Measurements from ENCODE around the gene ZNF70.

Gene ZNF70

DNA sequence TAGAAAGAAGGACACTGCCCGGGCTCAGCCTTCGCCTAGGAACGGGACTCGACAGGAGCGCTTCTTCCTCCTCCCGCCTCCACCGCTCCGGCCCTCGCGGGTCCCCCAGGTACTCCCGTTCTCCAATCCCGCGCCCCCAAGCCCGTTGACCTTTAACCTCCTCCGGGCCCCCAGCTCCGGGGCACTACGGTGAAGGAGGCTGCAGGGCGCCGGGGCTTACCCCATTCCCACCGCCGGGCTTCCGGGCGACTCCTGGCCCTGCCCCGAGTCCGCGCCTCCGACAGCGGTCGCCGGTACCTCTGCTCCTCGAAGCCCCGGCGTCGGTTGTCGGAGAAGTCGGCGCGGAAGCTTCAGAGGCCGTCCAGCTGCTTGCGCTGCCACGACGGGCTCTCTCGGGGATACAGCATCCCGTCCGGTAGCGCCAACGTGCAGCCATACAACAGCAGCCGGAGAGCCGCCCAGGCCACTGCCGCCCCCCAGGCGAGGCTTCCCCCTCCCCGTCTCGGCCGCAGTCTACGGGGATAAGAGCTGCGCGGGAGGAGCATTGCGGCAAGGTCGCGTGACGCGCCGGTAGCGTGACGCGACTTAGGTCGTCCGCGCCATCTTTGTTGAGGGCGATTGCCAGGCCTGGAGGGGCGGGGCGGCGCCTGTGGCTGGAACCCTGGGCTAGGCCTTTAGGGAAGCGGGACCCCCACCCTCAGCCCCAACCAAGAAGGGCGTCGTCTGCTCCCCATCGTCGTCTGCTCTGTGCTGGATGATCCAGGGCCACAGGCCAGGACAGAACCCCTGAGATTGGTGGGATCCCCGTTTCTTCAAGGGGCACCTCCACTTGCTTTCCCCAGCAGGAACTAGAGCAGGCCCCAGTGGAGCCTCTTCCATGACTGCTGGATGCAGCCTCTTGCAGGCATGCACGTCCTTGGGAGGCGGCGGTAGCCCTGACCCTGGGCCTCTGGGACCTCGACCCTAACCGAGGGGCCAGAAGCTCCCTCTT is 33.8 kb downstream of the ZNF70 start:
- DNase-seq (ENCODE audit: low read depth, low spot score), result peak; percentile 57

DNA sequence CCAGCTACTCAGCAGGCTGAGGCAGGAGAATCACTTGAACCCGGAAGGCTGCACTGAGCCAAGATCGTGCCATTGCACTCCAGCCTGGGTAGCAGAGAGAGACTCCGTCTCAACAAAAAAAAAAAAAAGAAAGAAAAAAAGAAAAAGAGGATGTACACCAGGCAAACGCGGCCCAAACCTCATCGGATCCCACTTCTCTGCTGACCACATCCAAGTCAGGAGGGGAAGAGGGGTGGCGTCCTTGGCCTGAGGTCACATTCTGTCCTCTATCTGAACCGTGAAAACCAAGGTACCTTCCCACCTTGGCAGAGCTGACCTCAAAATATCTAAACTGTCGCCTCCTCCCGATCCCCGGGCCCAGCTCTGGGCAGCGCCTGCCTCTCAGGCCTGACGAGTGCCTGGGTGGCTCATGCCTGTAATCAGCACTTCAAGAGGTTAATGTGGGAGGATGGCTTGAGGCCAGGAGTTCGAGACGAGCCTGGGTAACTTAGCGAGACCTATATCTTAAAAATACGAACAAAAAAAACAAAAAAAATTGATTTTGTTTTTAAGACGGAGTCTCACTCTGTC is 35.0 kb downstream of the ZNF70 start:
- no peak for DNase-seq (ENCODE audit: low read depth, low spot score)

DNA sequence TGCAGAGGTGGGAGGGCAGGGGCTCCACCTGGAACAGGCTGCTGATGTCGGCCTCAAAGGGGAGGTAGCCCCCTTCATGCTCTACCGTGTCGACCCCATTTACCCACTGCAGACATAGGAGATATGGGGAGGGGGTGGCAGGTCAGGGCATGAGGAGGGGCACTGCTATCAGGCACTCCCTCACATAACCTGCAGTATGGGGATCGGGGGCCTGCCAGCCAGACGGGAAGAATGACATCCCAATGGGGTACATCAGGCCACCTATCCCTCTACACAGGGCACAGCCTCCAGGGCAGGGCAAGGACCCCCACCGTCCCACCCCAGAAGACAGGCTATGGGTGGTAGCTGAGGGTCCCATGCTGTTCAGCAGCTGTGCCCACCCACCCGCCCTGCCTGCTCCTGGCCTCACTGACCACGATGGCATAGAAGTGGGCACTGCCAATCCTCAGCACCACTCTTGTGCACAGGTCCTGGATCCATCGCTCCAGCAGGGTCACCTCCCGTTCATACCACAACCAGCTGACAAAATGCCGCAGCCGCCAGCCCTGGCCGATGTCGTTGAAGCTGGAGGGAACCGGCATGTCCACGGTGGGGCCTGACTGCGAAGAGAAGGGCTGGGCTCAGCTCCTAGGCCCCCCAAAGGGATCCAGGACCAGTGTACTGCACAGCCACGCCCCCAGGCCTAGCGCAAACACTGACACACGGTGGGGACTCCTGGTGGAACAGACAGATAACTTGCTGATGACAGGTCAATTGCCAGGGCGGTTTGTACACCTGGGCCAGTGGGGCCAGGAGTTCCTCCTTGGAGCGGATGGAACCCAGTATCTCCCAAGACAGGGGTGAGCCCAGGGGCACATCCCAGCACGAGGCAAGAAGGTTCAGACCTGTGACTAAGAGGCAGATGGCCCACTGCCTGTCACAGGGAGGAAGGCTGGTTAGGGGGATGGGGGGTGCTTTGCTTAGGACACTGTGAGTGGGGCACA is 36.0 kb downstream of the ZNF70 start:
- DNase-seq (ENCODE audit: low read depth, low spot score), result no peak

DNA sequence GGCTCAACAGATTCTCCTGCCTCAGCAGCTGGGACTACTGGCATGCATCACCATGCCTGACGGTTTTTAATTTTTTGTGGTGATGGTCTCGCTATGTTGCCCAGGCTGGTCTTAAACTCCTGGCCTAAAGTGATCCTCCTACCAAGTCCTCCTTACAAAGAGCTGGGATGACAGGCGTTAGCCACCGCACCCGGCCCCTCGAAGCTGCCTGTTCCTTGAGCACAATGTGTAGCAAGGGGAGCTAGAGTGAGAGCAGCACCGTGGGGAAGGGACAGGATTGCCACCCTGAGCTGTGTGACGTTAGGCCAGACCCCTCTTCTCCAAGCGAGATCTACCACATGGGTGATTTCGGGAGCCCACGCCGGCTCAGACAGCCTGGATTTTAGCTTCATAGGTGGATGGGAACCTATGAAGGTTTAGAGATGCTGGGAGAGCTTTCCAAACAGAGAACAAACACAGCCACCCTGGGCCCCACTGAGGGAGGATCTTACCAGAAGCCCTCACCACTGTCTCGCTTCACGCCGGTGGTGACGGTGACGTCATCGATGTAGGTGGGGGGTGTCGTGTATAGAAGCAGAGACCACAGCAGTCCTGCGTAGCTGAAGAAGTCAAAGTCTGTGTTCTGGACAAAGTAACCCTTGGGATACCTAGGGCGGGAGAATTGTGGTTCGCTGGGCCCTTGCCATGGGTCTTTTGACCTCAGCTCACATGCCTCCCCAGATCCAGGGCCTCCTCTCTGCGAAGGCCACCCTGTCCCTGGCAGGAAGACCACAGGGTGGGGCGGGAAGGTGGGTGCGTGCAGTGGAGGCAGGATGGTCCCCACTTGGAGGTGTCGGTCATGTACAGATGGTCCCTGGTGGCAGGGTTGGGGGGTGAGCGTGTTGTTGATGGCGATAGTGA is 37.0 kb downstream of the ZNF70 start:
- no peak for DNase-seq (ENCODE audit: low read depth, low spot score)

DNA sequence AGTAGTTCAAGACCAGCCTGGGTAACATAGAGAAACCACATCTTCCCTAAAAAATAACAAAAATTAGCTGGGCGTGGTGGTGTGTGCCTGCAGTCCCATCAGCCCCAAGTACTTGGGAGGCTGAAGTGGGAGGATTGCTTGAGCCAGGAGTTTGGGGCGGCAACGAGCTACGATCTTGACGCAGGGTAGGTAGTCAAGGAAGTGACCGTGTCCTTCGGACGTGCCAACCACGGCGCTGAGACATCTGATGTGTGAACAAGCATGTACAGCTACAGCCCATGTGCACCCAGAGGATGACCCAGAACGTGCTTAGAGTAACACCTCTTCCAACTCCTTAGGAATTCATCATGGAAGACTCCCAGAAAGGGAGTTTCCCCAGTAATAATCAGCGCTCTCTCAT is 38.7 kb downstream of the ZNF70 start:
- DNase-seq (ENCODE audit: low read depth, low spot score), result no peak

DNA sequence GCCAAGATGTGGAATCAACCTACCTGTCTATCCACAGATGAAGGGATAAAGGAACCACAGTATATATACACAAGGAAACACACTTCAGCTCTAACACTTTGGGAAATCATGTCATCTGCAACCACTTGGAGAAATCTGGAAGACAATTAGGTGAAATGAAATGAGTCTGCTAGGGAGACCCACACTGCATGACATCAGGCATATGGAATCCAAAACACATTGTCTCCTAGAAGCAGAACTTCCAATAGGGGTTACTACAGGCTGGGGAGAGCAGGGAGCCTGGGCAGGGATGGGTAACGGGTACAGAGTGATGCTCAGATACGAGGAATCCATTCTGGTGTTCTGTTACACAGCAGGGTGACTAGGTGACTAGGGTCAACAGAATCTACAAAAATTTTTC is 41.8 kb downstream of the ZNF70 start:
- no peak for DNase-seq (ENCODE audit: low read depth, low spot score)

DNA sequence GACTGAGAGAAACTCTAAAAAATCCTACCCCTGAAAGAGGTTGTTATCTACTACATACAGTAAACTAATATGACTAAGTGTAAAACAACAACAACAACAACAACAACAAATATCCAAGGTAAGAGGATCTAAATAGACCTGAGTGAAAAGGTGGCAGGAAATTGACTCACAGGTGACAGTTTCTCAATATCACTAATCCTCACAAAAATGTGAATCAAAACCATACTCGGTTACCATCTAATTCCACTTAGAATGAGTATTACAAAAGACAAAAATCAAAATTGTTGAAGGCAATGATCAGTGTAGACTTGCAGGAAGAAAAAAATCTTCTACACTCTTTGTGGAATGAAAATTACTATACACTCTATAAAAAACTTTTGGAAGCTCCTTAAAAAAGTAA is 42.6 kb downstream of the ZNF70 start:
- no peak for DNase-seq (ENCODE audit: low read depth, low spot score)

DNA sequence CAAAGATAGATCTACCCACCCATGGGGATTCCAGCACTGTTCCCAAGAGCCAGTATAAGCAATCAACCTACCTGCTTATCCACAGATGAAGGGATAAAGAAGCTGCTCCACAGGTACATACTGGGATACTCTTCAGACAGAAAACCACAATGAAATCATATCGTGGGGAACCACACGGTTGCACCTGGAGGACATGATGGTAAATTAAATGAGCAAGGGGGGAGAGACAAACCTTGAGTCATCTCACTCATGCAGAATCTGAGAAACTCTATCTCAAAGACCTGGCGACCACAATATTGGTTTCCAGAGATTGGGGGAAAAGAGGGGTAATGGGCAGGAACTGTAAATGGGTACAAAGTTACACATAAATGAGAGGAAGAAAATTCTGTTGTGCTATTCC is 45.6 kb downstream of the ZNF70 start:
- DNase-seq (ENCODE audit: low read depth, low spot score), result no peak

DNA sequence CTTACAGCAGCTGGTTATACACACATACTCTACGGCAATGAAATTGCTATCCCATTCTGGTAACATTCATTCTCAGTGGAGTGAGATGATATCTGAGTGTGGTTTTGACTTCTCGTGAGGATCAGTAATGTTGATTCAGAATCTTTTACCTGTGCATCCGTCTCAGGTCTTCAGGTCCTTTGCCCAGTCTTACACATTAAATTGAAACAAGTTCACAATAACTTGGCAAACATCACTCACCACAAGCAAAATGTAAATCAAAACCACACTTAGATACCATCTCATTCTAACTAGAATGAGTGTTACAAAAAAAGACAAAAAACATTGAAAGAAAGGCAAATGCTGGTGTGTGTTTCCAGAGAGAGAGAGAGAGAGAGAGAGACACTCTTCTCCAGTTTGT is 46.1 kb downstream of the ZNF70 start:
- DNase-seq (ENCODE audit: low read depth, low spot score), result no peak

DNA sequence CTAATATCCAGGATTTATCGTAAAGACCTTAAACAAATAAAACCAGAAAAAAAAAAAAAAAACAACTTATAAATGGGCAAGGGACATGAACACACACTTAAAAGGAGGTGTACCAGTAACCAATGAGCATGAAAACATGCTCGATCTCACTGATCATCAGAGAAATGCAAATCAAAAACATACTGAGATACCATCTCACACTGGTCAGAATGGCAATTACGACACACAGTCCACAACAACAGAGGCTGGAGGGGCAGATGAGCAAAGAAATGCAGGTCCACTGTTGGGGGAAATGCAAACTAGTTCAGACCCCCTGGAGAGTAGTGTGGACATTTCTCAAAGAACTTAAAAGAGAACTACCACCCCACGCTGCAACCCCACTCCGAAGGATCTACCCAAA is 46.9 kb downstream of the ZNF70 start:
- DNase-seq (ENCODE audit: low read depth, low spot score), result no peak

DNA sequence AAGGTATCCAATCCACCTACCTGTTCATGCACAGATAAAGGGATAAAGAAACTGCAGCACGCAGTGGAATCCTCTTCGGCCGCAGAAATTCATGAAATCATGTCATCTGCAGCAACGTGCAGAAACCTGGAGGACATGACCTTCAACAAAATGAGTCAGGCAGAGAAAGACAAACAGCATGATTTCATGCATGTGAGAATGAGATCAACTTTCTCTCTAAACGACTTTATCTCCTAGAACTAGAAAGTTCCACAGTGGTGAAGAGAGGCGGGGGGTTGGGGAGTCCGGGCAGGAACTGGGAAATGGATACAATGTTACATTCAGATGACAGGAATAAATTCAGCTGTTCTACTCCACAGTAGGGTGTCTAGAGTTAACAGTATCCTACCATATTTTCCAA is 50.2 kb downstream of the ZNF70 start:
- DNase-seq (ENCODE audit: low read depth, low spot score), result no peak

DNA sequence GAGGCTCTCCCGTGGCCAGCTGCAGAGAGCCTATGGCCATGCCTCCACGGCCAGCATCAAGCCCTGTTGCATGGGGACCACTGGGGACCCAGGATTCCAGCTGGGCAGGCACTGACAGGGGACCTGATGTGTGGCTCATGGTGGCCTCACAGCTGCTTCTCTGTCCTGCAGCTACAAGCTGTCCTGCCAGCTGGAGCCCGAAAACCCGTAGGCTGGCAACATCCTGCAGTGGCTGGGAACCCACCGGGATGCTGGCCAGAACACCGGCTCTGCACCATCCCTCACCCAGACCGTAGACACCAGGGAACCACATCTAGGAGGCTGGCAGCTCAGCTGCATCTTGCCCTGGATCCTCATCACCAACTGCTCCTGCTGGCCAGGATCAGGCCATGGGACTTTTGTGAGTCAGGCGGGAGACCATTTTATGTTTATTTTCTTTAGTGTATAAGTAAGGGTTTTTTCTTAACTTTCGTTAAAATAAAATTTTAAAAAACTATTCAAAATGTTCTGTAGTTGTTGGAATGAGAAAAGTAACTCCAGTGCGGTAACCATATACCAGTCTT is 52.2 kb downstream of the ZNF70 start:
- DNase-seq (ENCODE audit: low read depth, low spot score), result no peak

DNA sequence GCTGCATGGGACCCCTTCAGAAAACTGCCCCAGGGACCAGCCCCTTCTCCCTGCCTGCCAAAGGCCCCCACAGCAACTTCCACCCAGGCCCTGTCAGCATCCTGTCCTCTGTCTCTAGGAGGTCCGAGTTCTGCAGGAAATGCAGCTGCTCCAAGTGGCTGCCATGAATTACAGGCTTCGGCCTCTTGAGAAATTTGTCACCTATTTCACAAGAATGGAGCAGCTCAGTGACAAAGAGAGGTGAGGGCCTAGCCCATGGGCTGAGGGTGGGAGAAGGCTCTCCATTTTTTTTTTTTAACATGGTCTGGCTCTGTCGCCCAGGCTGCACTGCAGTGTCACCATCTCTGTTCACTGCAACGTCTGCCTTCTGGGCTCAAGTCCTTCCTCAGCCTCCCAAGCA is 52.8 kb downstream of the ZNF70 start:
- no peak for DNase-seq (ENCODE audit: low read depth, low spot score)

DNA sequence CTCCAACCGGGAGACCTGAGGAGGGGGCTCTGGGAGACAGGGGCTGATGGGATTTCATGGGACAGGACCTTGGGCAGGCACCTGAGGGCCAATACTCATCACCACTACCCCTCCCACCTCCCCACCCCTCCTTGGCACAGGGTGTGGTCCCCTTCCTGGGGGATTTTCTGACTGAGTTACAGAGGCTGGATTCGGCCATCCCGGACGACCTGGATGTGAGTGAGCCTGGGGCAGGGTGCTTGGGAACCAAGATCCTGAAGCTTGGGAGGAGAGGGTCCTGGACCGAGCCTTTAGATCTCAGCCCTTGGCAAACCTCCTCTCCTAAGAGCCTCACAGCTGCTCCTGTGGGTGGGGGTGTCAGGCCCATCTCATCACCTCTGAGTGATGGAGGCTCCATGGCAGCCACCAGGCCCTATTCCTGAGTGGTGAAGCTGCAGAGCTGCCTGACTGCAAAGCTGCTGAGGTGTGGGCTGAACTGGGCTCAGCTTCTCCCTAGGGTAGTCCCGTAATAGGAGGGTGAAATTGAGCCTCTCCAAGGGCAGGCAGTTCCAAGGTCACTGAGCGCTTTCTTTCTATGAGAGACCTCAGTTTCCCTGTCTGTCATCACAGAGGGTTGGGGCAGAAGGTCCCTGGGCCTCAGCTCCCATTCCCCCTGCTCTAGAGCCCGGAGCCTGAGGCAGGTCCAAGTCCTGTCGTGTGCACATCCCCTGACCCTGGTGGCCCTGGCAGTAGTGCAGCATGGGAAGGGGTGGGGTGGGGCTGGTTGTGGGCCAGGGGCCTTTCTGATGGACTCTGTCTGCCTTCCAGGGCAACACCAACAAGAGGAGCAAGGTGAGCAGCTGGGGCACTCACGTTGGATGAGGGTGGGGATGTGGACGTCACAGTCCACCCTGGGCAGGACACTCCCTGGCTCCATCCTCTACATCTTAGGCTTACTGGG is 53.6 kb downstream of the ZNF70 start:
- no peak for DNase-seq (ENCODE audit: low read depth, low spot score)

DNA sequence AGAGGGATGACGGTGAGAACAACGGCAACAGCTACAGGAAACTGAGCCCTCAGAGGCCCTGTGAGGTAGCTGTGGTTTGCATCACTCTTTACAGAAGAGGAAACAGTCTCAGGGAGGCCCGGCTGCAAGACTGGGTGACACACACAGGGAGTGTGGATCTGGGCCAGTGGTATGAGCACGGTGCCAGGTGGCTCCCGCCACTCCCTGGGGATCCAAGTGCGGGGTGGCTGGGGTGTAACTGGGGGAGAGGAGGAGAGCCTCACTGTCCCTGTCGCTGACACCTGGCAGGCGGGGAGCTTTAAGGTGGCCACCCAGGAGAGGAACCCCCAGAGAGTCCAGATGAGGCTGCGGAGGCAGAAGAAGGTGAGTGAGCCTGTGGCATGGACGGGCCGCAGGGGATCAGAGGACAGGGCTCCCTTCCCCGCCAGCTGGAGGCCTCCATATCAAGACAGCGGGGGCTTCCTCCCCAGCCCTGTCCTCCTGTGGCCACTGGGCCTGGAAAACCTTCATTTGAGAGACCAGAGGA is 54.5 kb downstream of the ZNF70 start:
- no peak for DNase-seq (ENCODE audit: low read depth, low spot score)

DNA sequence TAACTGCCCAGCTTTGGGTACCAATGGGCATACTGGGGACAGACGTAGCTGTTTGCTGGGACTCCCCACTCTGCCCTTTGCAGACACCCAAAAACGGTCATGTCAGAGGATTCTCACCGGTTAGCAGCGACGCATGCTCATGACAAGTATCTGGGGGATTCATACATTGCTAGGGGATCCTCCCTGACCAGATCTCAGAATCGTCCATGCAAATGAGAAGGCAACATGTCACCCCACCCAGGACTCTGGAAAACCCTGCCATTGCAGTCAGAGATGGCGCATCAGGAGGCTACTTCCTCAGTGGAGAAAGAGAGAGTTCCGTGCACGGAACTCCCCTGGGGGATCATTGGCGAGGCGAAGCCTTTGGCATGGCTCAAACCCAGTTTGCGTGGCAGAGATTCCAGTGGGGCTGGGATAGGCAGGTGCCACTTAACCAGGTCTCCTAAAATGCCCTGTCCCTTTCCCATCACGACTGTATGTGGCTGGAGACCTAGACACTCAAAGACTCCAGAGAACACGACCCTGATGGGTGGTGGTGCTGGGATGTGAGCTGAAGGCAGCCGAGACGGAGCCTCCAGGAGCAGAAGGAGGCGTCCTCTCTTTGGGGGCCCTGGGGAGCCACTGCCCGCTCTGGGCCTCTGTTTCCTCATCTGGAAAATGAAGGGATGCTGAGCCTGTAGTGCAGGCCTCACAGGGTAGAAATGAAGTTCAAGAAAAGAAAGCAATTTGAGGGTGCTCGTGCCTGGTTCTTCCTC is 55.2 kb downstream of the ZNF70 start:
- no peak for DNase-seq (ENCODE audit: low read depth, low spot score)

DNA sequence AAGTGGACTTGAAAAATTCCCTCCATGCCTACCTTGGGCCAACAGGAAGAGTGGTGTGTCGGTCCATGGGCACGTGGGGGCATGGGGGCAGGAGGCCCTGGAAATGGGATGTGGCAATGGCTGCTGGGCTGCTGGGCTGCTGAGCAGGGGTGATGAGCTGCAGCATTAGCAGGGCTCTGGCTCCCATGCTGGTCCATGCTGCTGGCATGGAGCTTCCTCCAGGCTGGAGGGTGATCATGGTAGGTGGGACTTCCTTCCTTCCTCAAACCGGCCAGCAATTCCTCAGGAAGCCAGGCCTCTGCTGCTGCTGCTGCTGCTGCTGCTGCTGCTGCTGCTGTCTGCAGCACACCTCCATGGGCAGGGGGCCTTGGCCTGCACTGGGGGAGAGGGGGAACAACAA is 55.8 kb downstream of the ZNF70 start:
- no peak for DNase-seq (ENCODE audit: low read depth, low spot score)

DNA sequence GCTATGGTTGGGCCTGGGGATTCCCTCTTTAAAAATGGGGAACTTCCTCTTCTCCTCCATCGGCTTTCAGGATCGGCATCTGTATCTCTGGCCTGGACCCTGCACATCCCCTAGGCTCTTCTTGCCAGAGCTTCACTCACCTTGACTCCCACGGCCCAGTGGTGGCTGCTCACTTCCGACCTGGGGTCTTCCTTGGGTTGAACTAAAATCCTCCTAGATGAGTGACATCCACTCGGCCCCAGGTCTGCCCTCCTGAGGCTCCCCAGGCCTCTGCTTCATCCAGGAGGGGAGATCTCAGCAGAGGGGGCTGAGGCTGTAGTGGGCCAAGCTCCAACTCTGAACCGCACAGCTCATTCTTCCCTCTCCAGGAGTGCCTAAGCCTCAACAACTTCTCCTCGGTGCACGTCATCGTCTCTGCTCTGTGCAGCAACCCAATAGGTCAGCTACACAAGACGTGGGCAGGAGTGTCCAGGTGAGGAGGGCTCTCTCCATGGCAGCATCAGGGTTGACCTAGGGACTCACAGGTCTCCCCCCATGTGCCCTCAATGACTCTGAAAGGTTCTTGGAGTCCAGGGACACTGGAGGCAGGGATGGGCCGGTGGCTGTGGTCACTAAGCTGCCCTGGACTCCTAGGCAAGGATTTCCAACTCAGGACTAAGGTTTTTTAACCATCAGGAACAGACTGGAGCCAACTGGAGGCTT is 56.8 kb downstream of the ZNF70 start:
- DNase-seq (ENCODE audit: low read depth, low spot score), result no peak
